ENCODE results near the gene CTRB2.

Gene CTRB2

DNA sequence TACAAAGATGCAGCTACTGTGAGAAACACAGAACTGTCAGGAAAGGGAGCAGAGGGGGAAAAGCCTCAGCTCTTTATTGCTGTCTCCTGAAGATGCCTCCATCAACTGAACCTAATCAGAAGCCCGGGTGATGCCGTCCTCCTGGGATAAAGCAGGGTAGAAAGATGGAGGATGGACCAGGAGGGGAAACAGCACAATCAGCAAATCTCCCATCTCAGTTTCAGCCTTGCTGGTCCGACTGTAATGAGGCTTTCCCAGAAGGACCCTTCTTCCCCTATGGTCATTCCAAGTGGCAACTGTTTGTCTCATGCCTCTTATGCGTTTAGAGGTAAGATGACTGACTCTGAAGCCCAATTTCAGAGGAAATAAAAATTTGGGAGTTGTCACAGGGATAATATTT is 34.4 kb downstream of the CTRB2 start:
- no peak for DNase-seq (ENCODE audit: low read depth)

DNA sequence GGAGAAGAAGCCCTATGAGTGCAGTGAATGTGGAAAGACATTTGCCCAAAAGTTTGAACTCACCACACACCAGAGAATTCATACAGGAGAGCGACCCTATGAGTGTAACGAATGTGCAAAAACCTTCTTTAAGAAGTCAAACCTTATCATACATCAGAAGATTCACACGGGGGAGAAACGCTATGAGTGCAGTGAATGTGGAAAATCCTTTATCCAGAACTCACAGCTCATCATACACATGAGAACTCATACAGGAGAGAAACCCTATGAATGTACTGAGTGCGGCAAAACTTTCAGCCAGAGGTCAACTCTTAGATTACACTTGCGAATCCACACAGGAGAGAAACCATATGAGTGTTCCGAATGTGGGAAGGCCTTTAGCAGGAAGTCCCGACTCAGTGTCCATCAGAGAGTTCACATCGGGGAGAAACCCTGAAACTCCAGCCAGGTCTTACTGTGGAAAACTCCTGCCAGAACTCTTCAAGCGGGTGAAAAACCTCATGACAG is 37.0 kb downstream of the CTRB2 start:
- DNase-seq (ENCODE audit: low read depth) = no peak

GRCh38 chr16:75160386-75160785 is 46.6 kb downstream of the CTRB2 start:
- no peak for DNase-seq (ENCODE audit: low read depth)
